ENCODE data around the gene DCC.

Gene DCC

DNA sequence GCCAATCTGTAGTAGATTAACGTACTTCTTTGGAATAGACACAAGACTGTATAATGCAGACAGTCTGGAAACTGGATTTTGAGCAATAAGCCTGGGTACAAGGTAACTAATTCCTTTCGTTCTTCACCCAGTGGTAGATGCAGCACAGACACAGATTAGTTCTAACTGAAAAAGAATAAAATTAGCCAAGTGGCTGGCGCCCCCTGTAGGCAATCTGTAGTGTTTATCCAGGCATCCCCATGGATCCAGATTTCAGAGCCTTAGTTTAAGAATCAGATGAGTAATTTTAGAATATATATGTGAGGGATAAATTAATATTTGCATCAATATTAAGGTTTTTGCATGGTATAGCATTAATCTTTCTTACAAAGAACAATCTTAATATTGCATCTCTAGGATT is 563.9 kb downstream of the DCC start:
- no peak for DNase-seq (ENCODE audit: low read depth)

DNA sequence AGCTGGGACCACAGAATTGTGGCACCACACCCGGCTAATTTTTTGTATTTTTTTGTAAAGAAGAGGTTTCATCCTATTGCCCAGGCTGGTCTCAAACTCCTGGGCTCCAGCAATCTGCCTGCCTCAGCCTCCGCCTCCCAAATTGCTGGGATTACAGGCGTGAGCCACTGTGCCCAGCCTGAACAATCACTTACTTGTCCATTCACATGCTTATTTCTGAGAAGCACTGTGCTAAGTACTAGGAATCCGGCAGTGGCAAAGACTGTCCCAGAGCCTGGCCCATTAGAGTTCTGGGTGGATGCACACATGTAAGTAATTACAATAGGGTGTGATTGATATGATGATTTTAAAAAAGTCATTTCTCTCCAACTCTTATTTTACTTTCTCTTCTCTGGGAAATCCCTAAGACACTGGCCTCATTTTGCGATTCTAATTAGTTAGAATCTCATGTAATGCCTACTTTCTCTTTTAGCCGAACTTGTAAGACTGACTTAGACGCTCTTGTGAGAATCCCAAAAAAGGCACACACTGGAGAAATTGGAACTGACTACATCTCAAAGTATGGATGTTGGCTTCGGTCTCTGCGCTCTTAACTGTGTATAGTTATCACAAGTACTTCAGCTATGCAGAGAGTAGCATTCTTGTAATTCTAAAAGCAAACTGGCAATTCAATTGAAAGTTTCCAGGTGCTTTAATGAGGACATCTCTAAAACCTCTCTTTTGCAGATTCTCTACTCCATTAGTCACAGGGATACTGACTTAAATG is 567.7 kb downstream of the DCC start:
- DNase-seq (ENCODE audit: low read depth) = no peak

DNA sequence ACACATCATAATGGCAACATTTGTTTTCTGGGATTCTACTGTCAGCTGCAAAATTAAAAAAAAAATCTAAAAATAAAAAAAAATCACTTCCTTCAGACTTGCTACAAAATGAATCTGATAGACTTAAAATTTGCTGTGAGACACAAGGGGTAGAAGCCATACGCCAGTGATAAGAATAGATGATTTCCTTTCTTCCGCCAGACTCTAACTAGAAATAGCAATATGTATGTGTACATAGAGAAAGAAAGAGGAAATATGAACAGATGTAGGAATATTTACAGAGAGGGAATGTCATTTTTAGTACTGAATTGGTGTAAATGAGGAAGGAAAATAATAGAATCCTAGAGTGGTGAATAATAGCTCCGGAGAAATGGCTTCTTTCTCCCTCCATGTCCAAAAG is 574.2 kb downstream of the DCC start:
- no peak for DNase-seq (ENCODE audit: low read depth)

DNA sequence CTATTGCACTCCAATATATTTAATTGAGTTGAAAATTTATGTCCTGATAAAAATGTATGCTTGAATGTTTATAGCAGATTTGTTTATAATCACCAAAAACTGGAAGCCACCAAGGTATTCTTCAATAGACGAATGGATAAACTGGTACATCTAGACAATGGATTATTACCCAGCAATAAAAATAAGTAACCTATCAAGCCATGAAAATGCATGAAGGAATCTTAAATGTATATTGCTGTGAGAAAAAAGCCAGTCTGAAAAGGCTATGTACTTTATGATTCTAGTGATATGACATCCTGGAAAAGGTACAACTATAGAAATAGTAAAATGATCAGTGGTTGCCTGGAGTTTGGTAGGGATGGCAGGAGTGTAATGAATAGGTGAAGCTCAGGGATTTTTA is 580.7 kb downstream of the DCC start:
- no peak for DNase-seq (ENCODE audit: low read depth)

DNA sequence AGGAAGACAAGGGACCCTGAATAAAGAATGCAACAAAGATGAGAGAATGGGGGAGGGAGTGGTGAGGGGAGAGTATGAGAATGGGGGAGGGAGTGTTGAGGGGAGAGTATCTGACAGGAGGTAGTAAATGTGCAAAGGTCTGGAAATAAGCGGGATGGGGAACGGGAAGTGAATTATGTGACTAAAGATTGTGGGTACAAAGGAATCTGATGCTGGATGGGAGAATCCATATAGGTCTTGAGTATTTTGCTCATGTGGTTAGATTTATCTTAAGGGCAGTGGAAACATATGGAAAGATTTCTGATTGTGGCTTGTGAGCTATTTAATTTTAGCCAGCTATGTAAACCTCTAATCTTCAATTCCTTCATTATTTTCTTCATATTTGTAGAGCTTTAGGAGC is 593.4 kb downstream of the DCC start:
- DNase-seq (ENCODE audit: low read depth) = no peak

DNA sequence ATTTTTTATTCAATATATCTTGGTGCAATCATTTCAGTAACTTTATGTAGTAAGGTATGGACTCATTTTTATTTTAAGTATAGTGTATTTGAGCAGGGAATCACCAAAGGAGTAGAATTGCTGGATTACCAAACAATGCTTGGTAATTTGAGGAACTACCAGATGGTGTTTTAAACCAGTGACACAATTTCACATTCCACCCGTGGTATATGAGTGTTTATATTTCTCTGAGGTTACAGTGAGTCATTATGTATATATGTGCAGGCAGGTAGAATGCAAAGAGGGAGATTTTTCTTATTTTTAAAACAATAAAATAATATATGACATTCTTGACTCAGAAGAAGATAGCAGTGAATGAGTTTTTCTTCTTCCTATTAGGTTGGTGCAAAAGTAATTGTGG is 596.9 kb downstream of the DCC start:
- no peak for DNase-seq (ENCODE audit: low read depth)

DNA sequence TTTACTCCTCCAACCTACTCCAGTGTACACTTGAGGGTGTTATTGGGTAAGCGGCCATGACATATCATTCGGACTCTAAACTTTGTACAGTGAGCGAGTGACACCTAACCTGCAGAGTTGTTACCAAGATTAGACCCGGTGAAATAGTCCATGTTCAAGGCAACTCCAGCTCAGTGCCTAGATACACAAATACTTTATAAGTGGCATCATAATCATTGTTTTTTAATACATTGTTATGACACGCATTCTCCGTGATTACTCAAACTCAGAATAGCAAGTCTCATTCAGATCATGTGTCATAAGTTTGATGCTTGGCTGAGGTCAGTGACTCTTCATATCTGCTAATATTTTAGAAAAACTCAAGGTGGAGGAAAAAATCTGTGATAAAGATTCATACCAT is 597.8 kb downstream of the DCC start:
- DNase-seq (ENCODE audit: low read depth) = no peak

DNA sequence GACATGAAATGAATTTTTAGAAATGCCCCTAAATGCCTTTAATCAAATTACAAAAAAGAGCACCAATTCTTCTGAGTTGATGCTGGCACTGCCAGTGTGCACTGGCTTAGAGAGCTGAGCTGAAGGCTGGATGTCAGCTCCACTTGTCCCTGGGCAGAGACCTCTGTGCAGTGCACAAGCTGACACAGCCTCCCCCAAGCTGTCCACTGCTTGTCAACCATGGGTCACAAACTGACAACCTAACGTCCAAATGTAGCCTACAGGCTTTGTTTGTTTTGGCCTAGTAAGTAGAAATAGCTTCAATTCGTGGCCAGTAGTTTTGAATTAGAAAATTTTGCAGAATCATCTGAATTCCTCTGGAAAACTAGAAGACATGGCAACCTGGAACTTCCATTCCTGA is 605.6 kb downstream of the DCC start:
- DNase-seq (ENCODE audit: low read depth) = no peak

DNA sequence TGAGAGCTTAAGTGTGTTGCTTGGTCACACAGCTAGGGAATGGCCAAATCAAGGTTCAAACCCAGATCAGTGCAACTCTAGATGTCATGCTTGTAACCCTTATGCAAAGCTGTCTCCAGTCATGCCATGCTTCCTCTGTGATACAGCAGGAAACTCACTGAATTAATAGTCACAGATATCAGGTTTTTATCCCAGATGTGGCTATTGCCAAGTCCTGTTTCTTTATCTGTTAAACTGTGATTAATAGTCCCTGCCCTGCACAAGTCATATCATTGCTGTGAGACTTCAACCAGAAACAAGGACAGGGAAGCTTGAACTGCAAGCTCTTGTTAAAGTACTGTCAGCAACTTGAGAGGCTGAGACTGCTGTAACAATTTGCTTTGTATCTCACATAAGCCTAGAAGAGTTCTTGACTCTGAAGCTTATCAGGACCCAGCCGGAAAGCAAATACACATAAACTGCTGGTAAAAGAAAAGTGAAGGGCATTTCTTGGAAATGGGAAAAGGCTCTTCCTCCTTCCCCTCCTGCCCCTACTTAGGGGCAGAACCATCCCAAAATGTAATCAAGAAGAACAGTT is 609.0 kb downstream of the DCC start:
- DNase-seq (ENCODE audit: low read depth) = no peak

DNA sequence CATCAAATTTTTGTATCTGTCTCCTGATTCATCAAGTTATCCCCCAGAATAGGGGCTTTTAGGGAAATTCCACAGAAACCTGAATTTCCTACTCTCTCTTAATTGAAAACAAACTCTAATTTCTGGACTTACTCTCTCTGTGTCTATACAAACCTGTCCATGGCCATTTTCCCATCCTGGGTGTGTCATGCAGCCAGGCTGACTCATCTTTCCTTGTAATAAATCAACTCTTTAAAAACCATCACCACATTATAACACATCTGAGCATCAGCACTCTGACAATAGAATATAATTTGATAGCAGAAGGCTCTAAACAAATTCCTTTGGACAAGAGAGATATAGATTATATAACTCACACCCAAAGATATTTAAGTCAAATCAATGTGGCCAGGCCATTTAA is 610.2 kb downstream of the DCC start:
- no peak for DNase-seq (ENCODE audit: low read depth)

DNA sequence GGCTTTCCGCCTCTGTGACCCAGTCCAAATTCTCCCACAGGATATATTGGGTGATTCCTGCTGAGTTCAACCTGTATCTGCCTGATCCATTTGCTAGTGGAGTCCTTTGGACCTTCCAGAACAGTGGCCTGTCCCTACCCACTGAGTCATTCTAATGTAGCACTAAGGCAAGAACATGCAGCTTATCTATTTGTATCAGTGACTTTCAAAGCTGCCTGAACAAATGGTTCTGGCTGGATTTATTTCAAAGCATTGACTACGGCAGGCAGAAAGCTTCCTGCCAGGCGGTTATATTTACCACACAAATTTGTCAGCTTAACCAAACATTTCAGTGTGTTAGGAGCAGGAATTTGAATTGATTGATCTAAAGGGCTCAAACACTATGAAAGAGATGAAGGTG is 613.4 kb downstream of the DCC start:
- DNase-seq (ENCODE audit: low read depth) = no peak

DNA sequence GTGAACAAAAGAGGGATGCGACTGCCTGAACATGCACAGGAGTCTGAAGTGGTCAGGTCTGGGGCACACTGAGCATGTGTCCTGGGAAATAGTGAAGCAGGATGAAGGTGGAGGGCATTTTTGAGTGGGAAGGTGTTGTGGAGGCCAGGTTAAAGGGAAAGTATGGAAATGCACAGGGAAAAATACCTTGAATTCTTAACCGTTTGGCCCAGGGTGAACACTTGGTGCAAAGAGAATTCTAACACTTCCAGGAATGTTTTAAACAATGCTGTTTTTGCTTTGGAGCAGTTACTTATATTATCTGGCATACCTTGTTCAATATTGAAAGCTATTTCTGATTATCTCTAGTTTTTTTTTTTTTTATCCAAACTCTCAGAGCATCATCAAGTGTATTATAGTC is 623.5 kb downstream of the DCC start:
- DNase-seq (ENCODE audit: low read depth) = no peak

DNA sequence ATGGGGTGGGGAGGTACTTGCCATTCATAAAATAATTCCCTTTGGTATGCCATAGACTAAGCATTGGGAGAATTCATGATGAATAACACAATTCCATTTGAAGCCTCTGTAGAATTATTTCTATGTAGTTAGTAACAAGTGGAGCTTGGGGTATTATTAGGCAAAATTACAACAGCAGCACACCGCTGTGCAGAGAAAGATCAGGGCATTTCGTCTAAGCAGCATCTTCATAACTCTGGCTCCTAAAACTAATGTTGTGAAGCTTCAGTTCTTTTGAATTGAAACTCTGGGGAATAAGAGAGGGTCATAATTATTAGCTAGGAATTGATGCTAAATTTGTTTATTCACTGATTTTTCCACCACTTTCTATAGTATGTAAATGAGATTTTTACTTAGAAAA is 630.7 kb downstream of the DCC start:
- DNase-seq (ENCODE audit: low read depth) = no peak

DNA sequence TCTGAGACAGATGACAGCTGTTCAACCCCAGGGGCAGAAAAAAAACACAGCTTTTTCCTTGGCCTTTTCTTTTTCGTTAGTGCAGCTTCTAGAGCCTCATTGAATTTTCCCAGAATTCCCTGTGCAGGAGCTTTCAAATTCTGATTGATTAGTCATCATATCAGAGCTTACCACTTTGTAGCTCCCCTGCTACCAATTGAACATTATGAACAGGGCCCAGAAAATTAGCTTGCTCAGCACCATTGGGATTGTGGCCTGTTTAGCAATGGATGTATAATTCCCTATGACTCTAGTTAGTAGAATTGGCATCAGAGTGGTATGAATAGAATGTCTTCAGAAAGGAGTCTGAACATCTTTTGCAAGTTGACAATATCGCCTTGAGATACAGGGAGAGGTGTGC is 631.1 kb downstream of the DCC start:
- DNase-seq (ENCODE audit: low read depth) = no peak

DNA sequence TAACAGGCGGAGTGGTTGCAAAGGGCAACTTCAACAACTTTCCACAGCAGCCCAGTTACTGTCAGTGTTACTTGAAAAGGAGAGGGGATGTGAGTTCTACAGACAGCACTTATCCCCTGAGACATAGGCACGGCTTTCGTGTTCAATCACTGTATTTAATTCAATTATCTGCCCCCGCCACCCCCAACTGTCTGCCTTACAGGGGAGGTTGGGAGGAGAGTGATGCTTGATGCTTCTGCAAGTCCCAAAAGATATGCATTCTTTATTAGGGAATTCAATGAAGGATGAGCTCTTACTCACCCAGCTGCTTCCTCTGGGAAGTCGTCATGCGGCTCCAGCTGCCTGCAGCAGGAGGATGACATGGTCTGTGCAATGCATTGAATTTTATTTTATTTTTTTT is 639.9 kb downstream of the DCC start:
- no peak for DNase-seq (ENCODE audit: low read depth)

DNA sequence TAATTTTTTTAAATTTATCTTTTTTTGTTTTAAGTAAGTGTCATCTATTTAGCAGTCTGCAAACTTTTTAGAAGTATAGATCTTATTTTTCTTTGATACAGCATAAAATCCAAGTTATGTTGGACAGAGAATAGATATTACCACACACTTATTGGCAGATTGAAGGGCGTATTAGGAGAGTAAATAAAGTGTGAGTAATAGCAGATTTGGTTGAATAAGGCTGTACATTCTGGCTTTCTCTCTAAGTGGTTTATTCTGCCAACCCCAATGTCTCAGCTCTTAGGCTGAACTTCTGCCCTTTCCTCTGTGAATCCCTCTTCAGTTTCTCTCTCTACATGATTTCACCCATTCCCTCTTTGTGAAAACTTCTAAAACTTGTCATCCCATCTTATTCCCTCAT is 651.2 kb downstream of the DCC start:
- DNase-seq (ENCODE audit: low read depth) = no peak

DNA sequence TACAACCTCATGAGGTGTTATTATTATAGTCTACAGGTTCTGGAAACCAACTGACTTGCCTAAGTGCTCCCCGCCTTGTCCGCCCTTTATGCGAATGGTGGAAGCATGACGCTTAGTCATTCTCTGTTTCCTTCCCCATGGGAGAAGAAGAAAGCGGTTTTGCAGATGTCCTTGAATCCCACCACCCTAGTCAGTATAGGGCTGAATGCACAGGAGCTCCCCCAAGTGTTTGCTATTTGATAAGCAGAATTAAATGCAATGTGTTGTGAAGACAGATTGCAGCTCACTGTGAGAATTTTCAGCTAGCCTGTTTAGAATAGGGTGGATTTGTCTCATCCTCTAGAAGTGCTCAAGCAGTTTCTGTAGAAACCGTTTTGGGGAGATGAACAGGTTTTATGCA is 652.0 kb downstream of the DCC start:
- no peak for DNase-seq (ENCODE audit: low read depth)

DNA sequence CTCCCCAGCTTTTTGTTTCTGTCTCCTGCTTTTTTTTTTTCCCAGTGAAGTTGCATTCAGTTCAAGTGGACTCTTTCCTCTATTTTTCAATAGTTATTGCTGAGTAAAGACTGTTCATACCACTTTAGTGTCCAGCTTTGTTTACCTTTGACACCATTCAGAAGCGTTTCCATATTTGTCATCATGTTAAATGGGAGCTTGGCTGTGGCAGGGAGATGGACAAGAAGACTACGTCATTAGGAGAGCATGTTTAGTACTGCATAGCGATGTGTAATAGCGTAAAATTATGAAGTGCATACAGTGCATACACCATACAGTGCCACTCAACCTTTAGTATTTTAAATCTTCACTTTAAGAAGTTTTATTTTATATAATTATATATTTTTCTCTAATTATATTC is 655.9 kb downstream of the DCC start:
- DNase-seq (ENCODE audit: low read depth) = no peak

DNA sequence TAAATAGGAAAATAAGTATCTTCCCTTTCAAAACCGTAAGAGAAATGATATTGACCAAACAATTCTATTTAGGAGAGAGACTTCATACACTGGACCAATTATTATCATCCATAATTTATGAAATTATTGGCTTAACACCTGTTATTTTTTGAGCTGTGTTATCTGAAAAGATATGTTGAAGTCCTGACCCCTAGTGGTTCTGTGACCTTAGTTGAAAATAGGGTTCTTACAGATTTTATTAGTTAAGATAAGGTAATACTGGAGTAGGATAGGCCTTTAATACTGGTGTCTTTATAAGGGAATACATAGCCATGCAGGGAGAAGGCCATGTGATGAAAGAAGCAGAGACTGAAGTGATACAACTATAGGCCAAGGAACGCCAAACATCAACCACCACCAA is 659.6 kb downstream of the DCC start:
- DNase-seq (ENCODE audit: low read depth) = no peak

DNA sequence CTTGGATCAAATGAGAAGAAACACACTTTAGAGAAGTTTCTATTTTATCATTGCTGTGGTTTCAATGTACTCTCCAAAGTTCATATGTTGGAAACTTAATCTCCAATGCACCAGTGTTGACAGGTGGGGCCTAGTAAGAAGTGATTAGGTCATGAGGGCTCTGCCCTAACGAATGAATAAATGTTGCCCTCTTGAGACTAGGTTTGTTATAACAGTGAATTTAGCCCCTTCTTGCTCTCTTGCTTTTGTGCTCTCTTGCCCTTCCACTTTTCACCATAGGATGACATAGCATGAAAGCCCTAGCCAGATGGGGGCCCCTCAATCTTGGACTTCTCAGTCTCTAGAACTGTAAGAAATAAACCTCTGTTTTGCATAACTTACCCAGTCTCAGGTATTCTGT is 664.8 kb downstream of the DCC start:
- DNase-seq (ENCODE audit: low read depth) = no peak

DNA sequence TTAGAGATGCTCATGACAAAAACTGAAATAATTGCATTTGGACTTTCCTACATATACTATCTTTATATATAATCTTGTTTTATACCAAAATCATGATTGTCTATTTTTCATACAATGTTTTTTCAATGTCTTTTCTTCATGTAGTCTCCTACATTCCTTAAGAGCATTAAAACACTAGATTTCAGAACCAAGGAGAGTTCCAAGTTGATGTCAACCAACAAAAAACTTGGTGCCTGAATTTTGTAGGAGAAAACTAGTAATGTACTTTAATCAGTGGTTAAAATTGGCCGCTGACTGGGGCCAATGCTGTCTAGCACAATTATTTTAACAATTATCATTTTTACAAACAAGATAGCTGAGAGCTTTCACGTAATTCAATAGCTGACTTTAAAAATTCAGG is 678.8 kb downstream of the DCC start:
- DNase-seq (ENCODE audit: low read depth) = peak; percentile 0

DNA sequence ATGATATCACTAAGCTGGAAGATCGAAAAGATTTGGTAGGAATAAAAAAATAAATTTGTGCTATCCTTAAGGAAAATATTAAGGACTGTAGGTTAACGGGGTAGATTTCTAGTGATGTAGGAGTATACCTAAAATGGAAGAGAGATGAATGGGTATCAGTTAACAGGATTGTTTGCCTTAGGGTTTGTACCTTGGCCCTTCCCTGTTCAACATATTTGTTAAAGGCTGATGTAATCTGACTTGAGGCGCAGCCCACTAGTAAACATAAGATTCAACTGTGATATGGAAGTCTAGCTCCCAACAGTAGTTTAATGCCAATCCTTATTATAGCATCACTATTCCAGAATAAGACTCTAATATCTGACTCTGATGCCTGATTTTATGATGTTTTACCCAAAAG is 685.2 kb downstream of the DCC start:
- no peak for DNase-seq (ENCODE audit: low read depth)

DNA sequence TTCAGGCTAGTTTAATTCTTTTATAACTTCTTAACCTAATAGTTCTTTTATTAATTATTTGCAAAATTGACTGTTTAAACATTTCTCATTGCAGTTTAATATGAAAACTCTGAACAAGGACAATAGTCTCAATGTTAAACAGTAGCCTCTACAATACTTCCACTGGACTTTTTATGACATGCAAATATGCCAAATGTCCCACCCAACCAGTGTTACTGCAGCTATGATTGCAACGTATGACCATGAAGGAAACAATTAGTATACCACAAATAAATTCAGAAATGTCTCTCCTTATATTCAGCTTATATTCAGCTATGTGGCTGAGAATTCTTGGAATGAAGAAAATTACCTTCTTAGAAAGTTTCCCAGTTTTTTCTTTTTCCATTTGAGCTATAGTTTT is 688.6 kb downstream of the DCC start:
- DNase-seq (ENCODE audit: low read depth) = no peak

DNA sequence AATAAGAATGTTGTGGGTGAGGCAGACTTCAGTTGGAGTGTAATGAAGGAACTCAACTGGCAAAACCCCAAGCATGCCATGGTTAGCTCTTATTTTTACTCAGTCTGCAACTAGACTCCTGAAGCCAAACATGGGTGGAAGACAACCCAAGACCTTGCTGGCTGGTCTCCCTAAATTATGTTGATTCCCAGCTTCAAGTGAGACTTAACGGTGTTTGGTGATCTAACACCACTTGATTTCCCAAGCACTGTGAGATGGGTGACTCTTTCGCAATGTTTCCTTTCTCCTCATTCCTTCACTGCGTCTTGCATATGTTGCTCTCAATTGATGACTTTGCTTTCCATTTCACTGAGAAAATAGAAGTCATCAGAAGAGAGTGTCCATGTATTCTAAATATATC is 693.1 kb downstream of the DCC start:
- DNase-seq (ENCODE audit: low read depth) = no peak

Measured in iris pigment epithelial cell (primary cell).